NT2/D1 (cell line): Measurements from ENCODE around the gene SPTLC2.
A peak's percentile ranks its signal among the peaks of the same experiment; 100 is the strongest.

ENCODE experiments used
- DNase-seq: peaks from one replicate; pipeline ENCODE4 v3.0.0-alpha.2; 2011; ENCODE audit warnings: low read depth, low spot score
- H3K27me3 ChIP-seq: 2 replicates; pipeline ENCODE4 v1.6.0; 2011; ENCODE audit warnings: mild to moderate bottlenecking; ENCODE audit not compliant: insufficient read length, insufficient read depth
- H3K36me3 ChIP-seq: 2 replicates; pipeline ENCODE4 v1.6.1; 2011; ENCODE audit warnings: mild to moderate bottlenecking, low read length, mixed read lengths; ENCODE audit not compliant: insufficient read depth, insufficient read length
- H3K4me1 ChIP-seq: 2 replicates; pipeline ENCODE4 v1.5.1; 2011; ENCODE audit not compliant: insufficient read depth, insufficient read length
- H3K4me3 ChIP-seq: 2 replicates; pipeline ENCODE4 v1.5.1; 2011; ENCODE audit warnings: low read depth; ENCODE audit not compliant: insufficient read length
- H3K9ac ChIP-seq: 2 replicates; pipeline ENCODE4 v1.6.0; 2011; ENCODE audit warnings: low read depth; ENCODE audit not compliant: insufficient read length
- H3K9me3 ChIP-seq: 2 replicates; pipeline ENCODE4 v1.5.1; 2011; ENCODE audit warnings: mild to moderate bottlenecking, low read length; ENCODE audit not compliant: insufficient read depth
- SUZ12 ChIP-seq: IDR thresholded peaks from 2 replicates; pipeline ENCODE4 v1.6.1; 2011; ENCODE audit not compliant: insufficient read length, insufficient read depth; ENCODE audit errors: extremely low read depth
- YY1 ChIP-seq: IDR thresholded peaks from 2 replicates; pipeline ENCODE4 v1.6.1; 2011; ENCODE audit not compliant: insufficient read length, insufficient read depth
- ZNF274 ChIP-seq: IDR thresholded peaks from 2 replicates; pipeline ENCODE4 v1.6.1; 2011; ENCODE audit warnings: mild to moderate bottlenecking, low read depth, low read length

SPTLC2 gene

DNA sequence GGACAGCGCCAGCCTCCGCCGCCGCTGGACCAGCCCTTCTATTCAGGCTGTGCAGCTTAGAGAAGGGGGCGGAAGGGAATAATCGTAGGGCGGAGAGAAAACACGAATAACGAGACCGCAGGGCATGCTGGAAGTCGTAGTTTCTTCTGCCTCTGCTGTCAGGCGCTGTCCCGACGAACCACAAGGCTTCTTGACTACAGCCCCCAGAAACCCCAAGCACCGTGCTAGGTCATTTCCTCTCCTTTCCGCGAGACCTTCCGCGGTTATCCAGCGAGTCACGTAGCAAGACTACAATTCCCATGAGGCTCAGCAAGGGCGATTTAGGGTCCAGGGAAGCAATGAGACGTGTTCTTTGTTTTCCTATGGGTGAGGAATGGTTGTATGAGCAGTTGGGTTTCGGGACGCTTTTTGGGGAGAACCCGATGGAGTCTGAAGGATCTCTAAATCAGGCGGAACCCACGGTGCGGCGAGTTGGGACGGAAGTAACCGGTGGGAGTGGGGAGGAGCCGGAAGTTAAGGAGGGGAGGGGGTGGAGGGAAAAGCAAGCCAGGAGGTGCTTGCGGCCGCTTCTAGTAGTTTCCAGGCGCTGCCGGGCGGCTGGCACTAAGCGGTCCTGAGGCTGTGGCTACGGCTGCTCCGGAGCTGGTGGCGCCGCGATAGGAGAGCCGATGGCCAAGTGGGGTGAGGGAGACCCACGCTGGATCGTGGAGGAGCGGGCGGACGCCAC is 158.8 kb downstream of the SPTLC2 start, which contains the start of the genes AHSA1 and VIPAS39:
Gene AHSA1 (plus strand): TSS at position 572 of the 727 bp plus-strand sequence. CDS start 97 bp downstream, at position 669.
Gene VIPAS39 (minus strand): TSS at position 80 of the 727 bp plus-strand sequence. CDS start 3,499 bp downstream, outside the sequence.
- peak within 1 kb of the TSS; percentile 95 for H3K4me3 ChIP-seq
- H3K9ac ChIP-seq: peak within 1 kb of the TSS; percentile 98
- no peaks in the 10 kb centered on the region for H3K27me3 ChIP-seq
- DNase-seq: peak; percentile 94
- no peaks in the 10 kb centered on the region for H3K9me3 ChIP-seq
- H3K36me3 ChIP-seq: peaks cover 43% of the 10 kb centered on the region
- TF ChIP-seq YY1: no peak
- no peak for TF ChIP-seq ZNF274
- TF ChIP-seq SUZ12: no peak
- H3K4me1 ChIP-seq: no peaks in the 10 kb centered on the region

DNA sequence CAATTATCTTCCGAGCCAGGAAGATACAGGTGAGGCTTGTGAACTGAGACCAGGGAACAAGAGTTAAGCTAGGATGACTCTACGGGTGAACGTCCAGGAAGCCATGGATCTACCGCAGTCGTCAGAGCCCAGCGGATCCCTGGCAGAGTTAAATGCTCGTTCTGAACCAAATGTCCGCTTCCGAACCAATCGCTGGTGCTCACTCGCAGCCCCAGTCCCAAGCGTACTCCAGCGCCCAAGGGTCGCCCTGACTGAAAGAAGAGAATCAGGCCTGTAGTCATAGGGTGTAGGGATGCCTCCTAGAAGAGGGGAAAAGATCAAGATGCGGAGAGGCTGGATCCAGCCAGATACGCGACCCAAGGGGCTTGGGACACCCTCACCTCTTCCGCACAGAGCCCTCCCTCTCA is 159.3 kb downstream of the SPTLC2 start:
- Histone ChIP-seq H3K9me3 (no peaks in the 10 kb centered on the region), H3K9ac (peak overlapping the region; percentile 87), H3K4me3 (peak overlapping the region; percentile 95), H3K4me1 (no peaks in the 10 kb centered on the region), H3K27me3 (no peaks in the 10 kb centered on the region), H3K36me3 (peaks cover 37% of the 10 kb centered on the region)
- TF ChIP-seq SUZ12 (no peak), ZNF274 (no peak), YY1 (no peak)
- peak; percentile 3 for DNase-seq
